SU-DHL-6 (cell line): Measurements from ENCODE around the gene PNMA8B.

Experiments
- EZH2phosphoT487 ChIP-seq: fragments of 200-600 bp; sonication (generic), shearing (Covaris generic); conservative IDR thresholded peaks from 2 replicates; pipeline ENCODE4 v1.6.1; 2018; ENCODE audit warnings: mild to moderate bottlenecking, antibody characterized with exemption, low read length, moderate library complexity, mixed read lengths
- TF ChIP-seq, protein P1 (sequence below): fragments of 200-600 bp; sonication (generic); IDR thresholded peaks from one replicate; pipeline ENCODE4 v1.5.1; 2017; ENCODE audit warnings: antibody characterized with exemption, mild to moderate bottlenecking, low read length, moderate library complexity; ENCODE audit not compliant: insufficient read depth, poor library complexity, severe bottlenecking

DNA sequence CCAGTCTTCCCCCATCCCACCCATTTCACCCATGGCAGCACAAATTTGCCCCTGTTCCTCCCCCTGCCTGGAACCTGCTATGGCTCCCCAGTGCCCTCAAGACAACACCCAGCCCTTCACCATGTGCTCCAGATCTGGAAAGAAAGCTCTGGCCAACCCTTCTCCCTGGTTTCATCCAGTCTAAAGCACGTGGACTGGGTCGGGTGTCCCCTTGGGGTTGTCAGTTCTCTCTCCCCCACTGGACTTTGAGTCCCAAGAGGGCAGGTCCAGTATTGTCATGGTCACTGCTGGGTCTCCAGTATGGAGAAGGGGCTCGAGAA lies 19.6 kb upstream of the PNMA8B start:
- TF ChIP-seq, protein P1, sequence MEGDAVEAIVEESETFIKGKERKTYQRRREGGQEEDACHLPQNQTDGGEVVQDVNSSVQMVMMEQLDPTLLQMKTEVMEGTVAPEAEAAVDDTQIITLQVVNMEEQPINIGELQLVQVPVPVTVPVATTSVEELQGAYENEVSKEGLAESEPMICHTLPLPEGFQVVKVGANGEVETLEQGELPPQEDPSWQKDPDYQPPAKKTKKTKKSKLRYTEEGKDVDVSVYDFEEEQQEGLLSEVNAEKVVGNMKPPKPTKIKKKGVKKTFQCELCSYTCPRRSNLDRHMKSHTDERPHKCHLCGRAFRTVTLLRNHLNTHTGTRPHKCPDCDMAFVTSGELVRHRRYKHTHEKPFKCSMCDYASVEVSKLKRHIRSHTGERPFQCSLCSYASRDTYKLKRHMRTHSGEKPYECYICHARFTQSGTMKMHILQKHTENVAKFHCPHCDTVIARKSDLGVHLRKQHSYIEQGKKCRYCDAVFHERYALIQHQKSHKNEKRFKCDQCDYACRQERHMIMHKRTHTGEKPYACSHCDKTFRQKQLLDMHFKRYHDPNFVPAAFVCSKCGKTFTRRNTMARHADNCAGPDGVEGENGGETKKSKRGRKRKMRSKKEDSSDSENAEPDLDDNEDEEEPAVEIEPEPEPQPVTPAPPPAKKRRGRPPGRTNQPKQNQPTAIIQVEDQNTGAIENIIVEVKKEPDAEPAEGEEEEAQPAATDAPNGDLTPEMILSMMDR = no peak
- TF ChIP-seq EZH2phosphoT487 = no peak
